ENCODE results near the gene RHOB. TPM values are rescaled to one million over a fixed set of nuclear protein-coding genes. Genes with fewer than 3 reads are reported as not detected.

The RHOB gene
- total RNA-seq, 4 donors from 2014 or later: 61.7 to 245 (median 144) TPM

DNA sequence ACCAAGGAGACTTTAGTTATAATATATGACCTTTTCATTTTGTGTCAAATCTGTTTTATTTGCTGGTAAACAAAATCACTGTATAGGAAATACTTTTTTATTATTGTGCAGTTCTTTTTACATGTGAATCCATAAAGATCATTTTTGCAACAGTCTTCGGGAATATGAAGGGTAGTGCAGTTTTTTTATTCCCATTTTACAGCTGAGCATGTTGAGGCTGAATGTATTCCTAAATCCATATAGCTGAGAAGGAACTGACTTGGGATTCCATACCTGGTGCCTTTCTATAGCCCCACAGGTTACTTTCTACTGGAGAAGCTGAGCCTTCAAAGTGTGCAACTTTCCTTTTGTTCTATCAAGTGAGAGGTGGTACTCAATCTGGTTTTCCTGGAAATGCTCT, 29.6 kb downstream of the RHOB start:
- DNase-seq: no peak
- 88 to 96% methylated on average over 1 of the region's 1 CpG for WGBS, 2 donors
- Histone ChIP-seq H3K4me1 (peaks cover 0 to 18% (median 0%) of the 10 kb centered on the region in 3 donors), H3K27me3 (no peaks in the 10 kb centered on the region), H3K9me3 (no peaks in the 10 kb centered on the region), H3K36me3 (no peaks in the 10 kb centered on the region), H3K27ac (peak overlapping the region in 1 of 4 donors; percentile 26), H3K4me3 (no peak overlapping the region)
- intact Hi-C loops (cut with DNase I): no loop called here
- TF ChIP-seq, protein P1, sequence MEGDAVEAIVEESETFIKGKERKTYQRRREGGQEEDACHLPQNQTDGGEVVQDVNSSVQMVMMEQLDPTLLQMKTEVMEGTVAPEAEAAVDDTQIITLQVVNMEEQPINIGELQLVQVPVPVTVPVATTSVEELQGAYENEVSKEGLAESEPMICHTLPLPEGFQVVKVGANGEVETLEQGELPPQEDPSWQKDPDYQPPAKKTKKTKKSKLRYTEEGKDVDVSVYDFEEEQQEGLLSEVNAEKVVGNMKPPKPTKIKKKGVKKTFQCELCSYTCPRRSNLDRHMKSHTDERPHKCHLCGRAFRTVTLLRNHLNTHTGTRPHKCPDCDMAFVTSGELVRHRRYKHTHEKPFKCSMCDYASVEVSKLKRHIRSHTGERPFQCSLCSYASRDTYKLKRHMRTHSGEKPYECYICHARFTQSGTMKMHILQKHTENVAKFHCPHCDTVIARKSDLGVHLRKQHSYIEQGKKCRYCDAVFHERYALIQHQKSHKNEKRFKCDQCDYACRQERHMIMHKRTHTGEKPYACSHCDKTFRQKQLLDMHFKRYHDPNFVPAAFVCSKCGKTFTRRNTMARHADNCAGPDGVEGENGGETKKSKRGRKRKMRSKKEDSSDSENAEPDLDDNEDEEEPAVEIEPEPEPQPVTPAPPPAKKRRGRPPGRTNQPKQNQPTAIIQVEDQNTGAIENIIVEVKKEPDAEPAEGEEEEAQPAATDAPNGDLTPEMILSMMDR (IDR thresholded peaks at IDR 0.05): no peak
- TF ChIP-seq POLR2A (IDR thresholded peaks at IDR 0.05): no peak

GRCh38 chr2:20476950-20477349, 30.1 kb downstream of the RHOB start:
- H3K36me3 ChIP-seq: no peaks in the 10 kb centered on the region
- no peak overlapping the region for H3K4me3 ChIP-seq
- no peaks in the 10 kb centered on the region for H3K9me3 ChIP-seq
- H3K27me3 ChIP-seq: no peaks in the 10 kb centered on the region
- no peak for TF ChIP-seq POLR2A (IDR thresholded peaks at IDR 0.05)
- TF ChIP-seq, protein P1 (IDR thresholded peaks at IDR 0.05): no peak
- WGBS, 2 donors: 83 to 95% methylated on average over 6 to 7 of the region's 7 CpGs
- no peak for DNase-seq
- H3K27ac ChIP-seq: peak overlapping the region in 2 of 4 donors; percentile 25 to 26
- H3K4me1 ChIP-seq: peaks cover 0 to 13% (median 0%) of the 10 kb centered on the region in 3 donors
- intact Hi-C loops (cut with DNase I): no loop called here

DNA sequence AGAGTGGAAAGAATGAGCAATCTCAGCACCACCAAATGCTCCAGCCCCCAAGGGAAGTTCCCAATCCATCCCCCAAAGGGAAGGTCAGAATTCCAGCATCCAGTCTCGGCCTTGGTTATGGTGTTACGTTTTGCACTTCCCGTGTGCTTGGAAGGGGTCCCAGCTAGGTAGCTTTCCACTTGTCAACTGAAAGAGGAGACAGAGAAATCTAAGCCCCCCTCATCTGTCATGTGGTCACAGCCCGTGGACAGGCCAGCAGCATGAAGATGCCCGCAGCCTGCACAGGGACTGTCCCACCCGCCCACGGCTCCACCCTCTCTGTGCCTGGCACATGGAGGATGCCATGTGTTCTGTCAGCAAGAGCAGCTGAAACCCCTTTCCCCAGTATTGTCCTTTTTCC, 32.1 kb downstream of the RHOB start:
- Histone ChIP-seq H3K36me3 (no peaks in the 10 kb centered on the region), H3K27me3 (no peaks in the 10 kb centered on the region), H3K4me1 (peaks cover 9 to 20% (median 10%) of the 10 kb centered on the region in 3 donors), H3K9me3 (no peaks in the 10 kb centered on the region), H3K4me3 (no peak overlapping the region), H3K27ac (no peak overlapping the region)
- 91 to 97% methylated on average over 3 to 6 of the region's 7 CpGs for WGBS, 2 donors
- TF ChIP-seq, protein P1 (IDR thresholded peaks at IDR 0.05): no peak
- TF ChIP-seq POLR2A (IDR thresholded peaks at IDR 0.05): no peak
- intact Hi-C loops (cut with DNase I): no loop called here
- DNase-seq: no peak

GRCh38 chr2:20479835-20480234, 33.0 kb downstream of the RHOB start:
- Histone ChIP-seq H3K4me1 (peaks cover 11 to 27% (median 11%) of the 10 kb centered on the region in 3 donors), H3K36me3 (no peaks in the 10 kb centered on the region), H3K27ac (no peak overlapping the region), H3K9me3 (no peaks in the 10 kb centered on the region), H3K4me3 (no peak overlapping the region), H3K27me3 (no peaks in the 10 kb centered on the region)
- TF ChIP-seq POLR2A (IDR thresholded peaks at IDR 0.05): no peak
- TF ChIP-seq, protein P1 (IDR thresholded peaks at IDR 0.05): no peak
- 74 to 81% methylated on average over 7 of the region's 9 CpGs for WGBS, 2 donors
- intact Hi-C loops (cut with DNase I): no loop called here
- no peak for DNase-seq

- Histone ChIP-seq H3K36me3 (no peaks in the 10 kb centered on the region), H3K9me3 (no peaks in the 10 kb centered on the region), H3K4me3 (no peak overlapping the region), H3K4me1 (peaks cover 11 to 27% (median 11%) of the 10 kb centered on the region in 3 donors), H3K27me3 (no peaks in the 10 kb centered on the region), H3K27ac (no peak overlapping the region)
- TF ChIP-seq, protein P1 (IDR thresholded peaks at IDR 0.05): no peak
- no peak for TF ChIP-seq POLR2A (IDR thresholded peaks at IDR 0.05)
- intact Hi-C loops (cut with DNase I): no loop called here
- 55 to 73% methylated on average over 4 of the region's 4 CpGs for WGBS, 2 donors
- DNase-seq: no peak
Observed at GRCh38 chr2:20480913-20481312, 34.0 kb downstream of the RHOB start.
